HL-60 (cell line): ENCODE measurements around the gene KRT78.

Experiments
- CTCF ChIP-seq: IDR thresholded peaks from one replicate; pipeline ENCODE4 v1.5.1; 2011; ENCODE audit warnings: low read length, control low read depth, inconsistent platforms; ENCODE audit not compliant: insufficient read depth
- POLR2AphosphoS5 ChIP-seq: IDR thresholded peaks from 2 replicates; pipeline ENCODE4 v1.6.1; 2012; ENCODE audit warnings: low read depth

GRCh38 chr12:52795694-52796428 lies 52.9 kb downstream of the KRT78 start, which contains the start of gene KRT3:
- no peak for TF ChIP-seq CTCF
- TF ChIP-seq POLR2AphosphoS5: no peak
